HG03432 (cell line): Measurements from ENCODE around the gene SEL1L3.
A peak's percentile ranks its signal among the peaks of the same experiment; 100 is the strongest.
"Not testable (repeated sequence)": the region's sequence is repeated elsewhere in the genome, so short reads cannot be mapped to it uniquely, and the experiment has no call there.

Source experiments
- ATAC-seq: cut with Tn5 transposase; IDR thresholded peaks from one replicate; pipeline ENCODE4 v1.9.1; 2021; ENCODE audit warnings: mild to moderate bottlenecking, moderate library complexity; ENCODE audit not compliant: unreplicated experiment

Gene SEL1L3

DNA sequence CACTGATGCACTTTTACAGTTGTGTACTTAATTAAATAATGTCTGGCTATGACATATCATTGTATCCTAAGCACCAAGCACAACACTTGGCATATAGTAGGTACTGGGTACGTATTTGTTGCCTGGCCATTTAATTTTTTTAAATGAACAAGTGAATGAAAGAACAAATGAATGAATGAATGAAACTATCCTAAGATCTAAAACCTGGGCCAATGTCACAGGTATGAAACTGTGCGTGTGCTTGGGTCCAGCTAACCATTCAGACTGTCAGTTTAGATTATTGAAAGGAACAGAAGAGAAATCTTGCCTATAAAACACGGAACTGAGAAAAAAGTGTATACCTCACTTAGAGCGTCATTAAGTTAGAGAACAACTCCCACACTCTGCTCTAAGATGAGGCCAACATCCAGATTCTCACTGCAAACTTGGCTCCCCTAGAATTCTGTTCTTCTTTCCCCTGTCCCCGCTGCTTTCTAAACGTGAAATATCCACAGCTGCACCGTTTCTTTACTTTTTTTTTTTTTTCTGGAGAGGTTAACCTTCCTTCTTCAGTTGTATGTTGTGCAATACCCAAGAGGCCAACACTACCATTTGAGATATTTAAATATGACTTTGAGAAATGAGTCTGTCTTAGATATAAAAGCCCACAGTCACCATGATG lies 17.3 kb upstream of the SEL1L3 start:
- peak; percentile 55 for ATAC-seq

DNA sequence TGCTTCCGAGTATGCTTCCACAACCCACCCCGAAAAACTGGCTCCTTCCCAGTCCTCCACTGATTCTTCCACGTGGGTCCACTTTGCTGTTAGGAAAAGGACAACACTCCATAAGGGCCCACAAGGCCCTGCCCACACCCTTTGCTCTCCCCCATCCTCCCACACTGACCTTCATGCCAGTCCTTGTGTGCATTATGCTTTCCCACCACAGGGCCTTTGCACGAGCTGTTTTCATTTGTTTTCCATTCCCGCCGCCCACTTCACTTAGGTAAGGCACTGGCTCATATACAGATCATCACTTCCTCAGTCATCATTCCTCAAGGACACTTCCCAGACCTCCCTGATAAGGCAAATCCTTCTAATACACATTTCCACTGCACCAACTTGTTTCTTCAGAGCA lies 16.8 kb upstream of the SEL1L3 start:
- no peak for ATAC-seq

DNA sequence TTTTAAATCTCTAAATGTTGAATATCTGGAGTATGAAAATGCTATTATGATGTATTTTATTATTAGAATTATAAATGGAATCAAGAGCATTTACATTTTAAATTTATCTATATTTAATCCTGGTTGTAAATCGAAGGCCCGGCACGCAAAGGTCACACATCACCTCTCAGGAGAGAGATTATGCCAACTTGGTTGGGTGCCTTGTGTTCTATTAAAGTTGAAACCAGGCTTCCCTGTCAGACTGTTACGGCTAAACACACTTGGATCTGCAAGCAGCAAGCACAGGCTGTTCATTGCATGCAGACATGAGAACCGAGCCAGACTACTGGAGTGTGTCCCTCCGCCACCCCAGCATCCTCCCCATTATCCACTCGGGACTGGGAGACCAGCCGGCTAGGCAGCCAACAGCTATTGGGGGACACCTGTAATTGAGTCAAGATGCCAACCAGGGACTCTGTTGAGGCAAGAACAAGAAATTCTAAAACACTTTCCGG lies 16.4 kb upstream of the SEL1L3 start:
- no peak for ATAC-seq

DNA sequence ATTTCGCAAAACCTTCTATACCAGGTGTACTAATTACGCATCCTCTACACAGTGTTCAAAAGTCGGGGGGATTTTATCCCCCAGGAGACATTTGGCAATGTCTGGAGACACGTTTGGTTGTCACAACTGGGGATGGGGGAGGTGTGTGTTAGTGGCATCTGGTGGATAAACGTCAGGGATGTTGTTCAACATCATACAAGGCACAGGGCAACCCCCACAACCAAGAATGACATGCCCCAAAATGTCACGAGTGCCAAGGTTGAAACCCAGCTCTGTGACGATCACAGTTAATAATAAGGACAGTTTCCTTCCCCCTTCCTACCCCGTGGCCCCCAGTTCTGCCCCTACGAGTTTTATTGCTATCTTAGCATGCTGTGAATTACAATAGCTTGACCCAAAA lies 15.9 kb upstream of the SEL1L3 start:
- no peak for ATAC-seq

DNA sequence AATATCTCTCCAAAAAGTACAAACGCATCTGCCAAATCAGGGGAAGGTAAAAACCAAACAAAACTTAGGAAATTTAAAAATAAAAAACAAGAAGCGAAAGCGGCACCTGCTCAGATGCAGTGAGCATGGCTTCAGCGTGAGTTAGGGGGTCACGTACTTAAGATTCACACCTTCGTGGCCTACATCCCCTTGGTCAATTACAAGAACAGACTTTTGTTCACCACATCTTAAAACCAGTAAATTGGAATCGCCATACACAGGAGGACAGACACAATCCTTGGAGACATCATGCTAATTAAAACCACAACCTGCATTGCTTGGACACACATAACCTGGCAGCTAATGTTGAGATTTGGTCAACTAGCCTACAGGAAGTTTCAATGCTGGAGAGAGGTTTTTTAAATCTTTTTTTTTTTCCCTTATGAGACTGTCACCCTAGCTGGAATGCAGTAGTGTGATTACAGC lies 12.5 kb upstream of the SEL1L3 start:
- ATAC-seq, result peak; percentile 58

DNA sequence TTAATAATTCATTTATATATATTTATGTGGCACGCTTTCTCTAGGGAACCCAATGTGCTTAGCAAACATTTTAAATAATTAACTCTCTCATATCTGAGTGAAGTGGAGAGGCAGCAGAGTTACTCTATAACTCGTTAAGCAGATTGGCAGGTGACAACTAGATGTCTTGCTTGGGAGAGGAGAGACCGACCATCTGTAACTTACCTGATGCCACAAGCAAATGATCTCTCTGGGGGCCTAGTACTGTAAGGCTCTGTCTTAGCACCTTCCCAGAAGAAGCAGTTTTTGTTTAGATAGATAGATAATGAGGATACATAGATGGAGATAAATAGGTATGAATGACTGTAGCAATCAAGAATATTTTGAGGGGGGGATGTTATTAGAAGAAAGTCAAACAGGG lies 11.9 kb upstream of the SEL1L3 start:
- peak; percentile 42 for ATAC-seq

DNA sequence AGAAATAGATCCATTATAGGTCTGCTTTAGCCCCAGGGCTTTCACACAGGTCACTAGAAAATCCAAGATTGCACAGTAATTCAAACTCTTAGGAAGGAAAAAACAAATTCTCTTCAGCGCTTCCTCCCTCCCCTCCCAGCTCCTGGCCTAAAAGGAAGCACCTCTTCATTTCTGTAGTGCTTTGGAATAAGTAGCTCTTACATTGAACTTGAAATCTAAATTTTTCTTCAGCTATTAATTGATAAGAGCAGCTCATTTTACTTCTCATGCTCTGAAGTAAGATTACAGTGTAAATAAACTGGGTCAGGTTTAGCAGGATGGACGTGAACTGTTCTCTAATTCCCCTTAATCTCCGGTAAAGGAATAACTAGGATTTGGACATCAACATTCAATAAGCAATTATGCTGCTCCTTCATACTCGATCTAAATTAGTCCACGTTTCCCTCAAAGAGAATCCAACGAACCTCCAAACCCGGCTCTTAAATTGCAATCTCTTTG lies 10.9 kb upstream of the SEL1L3 start:
- no peak for ATAC-seq

DNA sequence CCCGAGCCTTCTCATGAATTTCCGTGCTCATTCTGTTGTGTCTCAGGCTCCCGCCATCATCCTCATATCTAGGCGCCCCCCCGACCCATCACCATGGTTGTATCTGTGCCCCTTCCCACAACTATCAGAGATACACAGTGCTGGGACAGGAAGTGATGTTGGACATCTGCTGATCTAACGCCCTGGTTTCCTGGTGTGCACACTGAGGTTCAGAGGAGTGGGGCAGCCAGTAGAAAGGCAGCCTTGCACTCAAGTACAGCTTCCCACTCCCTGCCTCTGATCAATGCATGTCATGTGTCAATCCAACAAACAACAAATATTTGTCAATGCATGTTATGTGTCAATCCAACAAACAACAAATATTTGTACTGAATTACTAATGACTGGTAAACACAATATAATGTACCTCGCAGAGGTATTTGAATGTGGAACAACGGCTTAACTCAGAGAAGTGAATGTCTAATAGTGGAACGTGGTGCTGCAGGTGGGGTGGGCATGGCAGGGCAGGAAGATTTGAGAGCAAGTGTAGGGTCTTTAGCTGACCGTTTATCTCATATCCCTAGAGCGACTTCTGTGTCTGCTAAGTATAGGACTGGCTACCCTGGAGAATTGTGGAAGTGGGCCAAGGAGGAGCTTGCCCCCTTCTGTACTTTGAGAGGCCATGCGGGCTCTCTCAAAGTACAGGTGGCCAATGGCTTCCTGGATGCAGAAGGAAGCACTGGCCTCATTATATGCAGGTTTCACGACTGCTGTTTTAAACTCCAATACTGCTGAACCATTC lies 10.3 kb upstream of the SEL1L3 start:
- ATAC-seq, result no peak

DNA sequence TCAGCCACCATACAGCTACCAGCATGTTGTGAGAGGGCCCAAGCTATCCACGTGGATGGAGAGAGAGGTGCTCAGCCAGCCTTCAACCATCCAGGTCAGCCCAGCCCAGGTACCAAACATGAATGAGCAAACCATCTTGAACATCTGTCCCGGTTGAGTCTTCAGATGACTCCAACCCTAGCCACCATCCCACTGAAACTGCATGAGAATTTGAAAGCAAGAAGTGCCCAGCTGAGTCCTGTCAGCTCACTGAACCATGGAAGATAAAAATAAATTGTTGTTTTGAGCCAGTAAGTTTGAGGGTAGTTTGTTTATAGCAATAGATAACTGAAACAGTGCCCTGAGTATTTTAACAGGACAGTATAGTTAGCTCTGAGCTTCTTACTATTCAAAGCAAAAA lies 7.3 kb upstream of the SEL1L3 start:
- ATAC-seq, result no peak

DNA sequence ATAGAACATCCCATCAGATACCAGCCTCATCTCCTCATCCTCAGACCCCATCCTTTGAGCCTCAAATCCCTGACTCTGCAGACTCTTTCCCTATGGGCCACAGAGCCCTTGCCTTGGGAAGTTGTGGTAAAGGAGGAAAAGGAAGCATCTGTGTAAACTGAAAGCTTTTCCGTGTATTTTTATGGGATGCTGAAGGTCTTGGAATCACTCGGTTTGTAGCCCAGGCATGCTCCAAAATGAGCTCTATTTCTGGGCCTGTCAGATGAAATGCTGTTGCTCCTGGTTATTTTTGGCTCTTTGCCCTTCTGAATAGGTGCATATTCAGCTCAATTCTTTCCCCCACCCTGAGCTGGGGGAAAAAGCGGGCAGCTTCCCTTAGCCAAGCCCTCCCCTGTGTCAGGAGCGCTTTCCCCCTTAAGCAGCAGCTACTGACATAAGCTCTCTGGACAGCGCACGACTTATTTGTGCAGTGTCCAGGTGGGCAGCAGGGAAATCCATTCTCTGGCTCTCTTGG lies 5.0 kb upstream of the SEL1L3 start:
- no peak for ATAC-seq

DNA sequence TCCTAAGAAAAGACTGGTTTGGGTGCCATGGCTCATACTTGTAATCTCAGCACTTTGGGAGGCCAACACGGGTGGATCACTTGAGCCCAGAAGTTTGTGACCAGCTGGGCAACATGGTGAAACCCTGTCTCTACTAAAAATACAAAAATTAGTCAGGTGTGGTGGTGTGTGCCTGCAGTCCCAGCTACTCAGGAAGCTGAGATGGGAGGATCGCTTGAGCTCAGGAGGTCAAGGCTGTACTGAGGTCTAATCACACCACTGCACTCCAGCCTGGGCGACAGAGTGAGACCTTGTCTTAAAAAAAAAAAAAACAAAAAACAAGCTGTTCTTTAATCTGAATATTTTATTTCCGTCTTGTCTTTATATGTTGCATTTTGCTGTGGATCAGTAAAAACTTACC lies 3.6 kb upstream of the SEL1L3 start:
- not testable (repeated sequence) for ATAC-seq

DNA sequence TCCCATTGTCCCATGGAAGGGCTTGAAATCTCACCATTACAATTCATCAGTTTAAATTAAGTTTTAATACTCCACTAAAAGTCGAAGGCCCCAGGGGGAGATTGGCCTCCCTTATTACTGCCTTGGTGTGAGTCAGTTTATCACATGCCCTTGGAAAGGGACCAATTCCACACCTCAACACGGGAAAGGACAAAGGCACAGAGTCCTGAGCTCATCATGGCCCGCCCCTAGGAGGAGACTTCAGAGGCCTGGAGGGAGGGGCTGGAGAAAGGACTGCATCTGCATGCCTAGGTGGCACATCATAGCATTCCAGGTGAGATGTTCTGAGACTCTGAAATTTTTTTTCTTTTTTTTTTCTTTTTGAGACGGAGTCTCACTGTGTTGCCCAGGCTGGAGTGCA lies 2.8 kb upstream of the SEL1L3 start:
- no peak for ATAC-seq

DNA sequence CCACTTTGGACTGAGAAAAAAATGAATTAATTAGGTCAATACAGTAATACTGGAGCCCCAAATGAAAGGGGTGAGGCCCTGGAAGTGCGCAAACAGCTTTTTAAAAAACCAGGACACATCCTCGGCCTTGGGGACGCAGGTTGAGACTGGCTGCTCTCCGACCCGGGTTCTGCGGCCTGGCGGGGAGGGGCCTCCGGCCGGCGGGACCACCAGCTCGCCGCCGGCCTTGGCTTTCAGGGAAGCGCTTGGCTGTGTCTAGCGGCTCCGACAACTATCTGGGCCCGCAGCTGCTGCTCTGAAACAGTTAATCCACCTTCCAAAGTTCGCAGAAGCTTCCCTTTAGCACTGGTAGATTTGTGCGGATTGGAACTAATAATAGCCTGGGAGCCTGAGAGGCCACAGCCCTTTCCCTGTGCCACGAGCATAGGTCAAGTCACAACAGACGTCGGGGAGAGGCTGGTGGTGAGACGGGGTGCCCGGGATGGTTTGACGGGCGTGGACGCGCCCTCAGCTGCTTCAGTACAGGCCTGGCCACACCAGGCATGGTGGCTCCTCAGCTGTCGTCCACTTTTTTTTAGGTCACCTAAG lies 1.1 kb upstream of the SEL1L3 start:
- no peak for ATAC-seq

DNA sequence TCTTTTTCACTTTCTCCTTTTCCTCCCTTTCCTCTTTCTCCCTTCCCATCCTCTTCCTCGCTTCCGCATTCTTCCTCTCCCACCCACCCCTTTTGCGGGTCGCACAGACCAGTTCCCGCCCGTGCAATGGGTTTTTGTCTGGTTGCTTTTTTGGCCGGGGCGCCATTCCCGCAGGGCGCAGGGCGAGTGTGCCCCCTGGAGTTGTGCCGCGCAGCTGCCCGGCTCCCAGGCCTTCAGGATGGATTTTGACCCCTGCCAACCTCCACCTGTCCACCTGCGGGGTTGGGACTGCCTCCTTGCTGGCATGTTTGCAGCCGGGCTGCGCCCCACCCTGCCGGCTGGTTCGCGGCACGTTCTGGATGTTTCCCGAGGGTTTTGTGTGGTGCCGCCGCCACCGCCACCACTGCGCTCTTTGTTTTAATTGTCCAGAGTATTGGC lies 578 bp upstream of the SEL1L3 start:
- ATAC-seq, result no peak

DNA sequence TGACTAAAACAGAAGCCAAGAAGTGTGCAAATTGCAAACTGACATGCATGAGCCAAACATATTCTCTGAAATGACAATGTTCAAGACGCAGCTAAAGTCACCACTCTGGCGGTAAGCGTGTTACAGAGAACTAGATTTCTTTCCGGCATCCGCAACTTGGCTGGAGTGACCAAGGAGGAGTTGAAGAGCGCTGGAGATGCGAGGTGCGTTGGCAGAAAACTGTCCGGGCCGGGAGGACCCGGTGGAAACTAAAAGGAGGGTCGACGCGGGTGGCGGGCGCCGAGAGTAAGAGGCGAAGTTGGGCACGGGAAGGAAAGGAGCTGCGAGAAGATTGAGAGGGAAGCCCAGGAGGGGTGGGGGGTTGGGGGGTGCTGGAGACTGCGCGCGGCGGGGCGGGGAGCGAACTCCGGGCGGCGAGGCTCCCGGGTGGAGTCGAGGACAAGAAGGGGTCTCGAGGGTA lies 807 bp downstream of the SEL1L3 start:
- peak; percentile 20 for ATAC-seq

DNA sequence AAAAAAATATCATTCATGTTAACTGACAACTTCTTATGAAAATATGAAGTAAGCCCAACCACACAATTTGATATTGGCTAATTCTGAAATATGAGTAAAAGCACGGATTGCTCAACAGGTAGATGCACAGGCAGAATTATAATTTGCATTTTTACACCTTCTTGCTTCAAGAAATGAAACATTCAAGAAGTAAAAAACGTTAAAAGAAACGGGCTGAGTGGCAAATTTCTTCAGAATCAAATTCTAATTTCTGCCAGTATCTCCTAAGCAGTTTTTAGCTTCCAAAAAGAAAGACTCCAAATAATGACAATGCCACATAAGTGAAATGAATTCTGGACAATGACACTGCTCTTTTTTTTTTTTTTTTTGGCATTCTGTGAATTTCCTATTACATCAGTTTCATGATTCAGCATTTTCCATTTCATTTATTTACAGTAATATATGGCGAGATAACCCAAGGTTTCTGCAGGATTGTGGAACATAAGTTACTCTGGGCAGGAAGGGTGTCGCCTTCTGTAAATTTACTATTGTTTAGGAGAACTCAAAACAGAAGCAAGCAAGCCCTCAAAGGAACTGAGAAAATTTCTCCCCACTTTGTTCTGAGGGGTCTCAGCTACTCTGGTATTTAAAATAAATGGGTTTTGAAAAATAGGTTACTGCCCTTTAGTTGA lies 1.4 kb downstream of the SEL1L3 start:
- no peak for ATAC-seq

DNA sequence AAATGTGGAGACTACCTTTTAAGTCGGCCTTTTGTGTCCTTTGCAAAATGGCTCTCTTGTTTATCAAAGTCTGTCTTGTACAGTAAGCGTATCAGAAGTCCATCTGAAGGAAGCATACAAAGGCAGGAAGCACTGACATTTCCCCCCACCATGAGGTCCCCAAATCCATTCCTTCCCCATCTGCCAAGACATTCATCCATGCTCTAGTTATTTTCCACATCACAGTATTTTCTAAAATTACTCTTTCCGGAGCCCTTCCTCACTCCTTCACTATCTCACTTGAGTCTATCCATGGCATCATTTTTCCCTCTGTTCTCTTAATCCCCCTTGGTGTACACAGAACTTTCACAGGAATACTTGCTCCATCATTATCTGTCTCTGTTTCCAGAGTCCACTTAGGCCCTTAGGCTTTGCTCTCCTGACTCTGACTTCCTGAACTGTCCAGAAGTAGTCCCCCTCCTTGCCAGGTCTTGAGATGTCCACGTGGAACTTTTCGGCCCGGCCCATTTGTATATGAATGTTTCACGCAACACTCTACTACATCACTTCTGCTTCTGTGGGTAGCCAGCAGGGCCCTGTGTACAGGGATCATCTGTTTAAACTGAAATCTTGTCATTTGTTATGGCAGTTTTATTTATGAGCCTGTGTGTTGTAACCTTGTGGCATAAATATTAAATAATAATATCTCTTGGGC lies 2.1 kb downstream of the SEL1L3 start:
- no peak for ATAC-seq

DNA sequence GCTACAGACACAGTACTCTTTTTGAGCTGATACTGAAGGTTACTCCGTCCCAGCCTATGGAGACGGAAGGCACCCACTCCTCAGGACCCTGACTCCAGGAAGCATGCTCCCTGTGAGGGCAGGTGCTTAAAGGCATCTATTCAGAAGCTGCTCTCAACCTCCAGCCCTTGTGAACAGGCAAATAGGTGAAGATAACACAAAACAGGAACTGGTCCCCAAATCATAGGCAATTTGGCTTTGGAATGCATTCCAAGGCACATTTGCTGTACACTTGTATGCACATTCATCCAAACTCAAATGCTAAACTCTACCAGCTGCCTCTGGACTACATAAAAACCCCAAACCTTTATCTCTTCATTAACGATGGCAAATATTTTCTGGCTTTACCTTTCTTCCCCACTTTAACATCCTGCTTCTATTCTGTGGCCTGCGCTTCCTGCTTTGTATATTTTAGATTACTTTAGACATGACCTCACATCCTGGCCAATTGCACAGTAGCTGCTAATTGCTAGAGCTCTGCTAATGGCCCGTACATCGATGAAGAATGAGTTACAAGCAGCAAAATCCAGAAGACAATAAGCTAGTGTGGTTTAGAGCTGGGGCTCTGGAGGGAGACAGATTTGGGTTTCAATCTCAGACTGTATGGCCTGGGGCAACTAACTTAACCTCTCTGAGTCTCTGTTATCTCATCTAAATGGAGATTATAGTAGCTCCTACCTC lies 3.2 kb downstream of the SEL1L3 start:
- peak; percentile 45 for ATAC-seq

DNA sequence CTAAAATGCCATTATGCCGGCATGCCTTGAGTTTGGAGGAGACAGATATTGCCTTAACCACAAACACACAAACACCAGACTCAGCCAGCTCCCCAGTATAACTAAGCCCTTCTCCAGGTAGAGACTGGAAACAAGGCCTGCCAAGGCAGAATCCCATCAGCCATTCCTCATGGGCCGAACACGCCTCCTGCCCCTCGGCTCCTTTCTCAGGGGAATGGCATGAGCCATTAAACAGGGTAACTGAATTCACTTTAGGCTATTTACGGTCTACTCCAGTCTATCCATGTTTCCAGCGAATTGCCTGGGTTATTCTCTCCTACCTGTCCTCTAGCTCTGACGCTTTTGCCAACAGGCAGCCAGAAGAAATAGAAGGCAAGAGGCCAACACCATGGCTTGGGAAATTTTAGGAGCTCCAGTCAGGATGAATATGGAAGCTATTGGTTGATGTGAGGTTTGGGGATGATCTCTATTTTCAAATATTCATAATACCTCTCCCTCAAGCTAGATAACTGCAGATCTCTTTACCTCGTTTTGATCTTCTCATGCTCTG lies 4.9 kb downstream of the SEL1L3 start:
- ATAC-seq, result no peak
